ENCODE measurements around the gene VEGFA. TPM values are rescaled to one million over a fixed set of nuclear protein-coding genes. Genes with fewer than 3 reads are reported as not detected.

The VEGFA gene
- total RNA-seq, 1 experiment from 2014 or later = 407 TPM

- TSS peak; percentile 82 for BruUV-seq (replicated peaks)
- no peaks in the 10 kb centered on the region for H3K27me3 Mint-ChIP-seq (ENCODE audit: unreplicated experiment)
- no peak for TF ChIP-seq CTCF (IDR thresholded peaks at IDR 0.05; ENCODE audit: unreplicated experiment)
- H3K4me3 Mint-ChIP-seq (ENCODE audit: low read depth, unreplicated experiment) = peak overlapping the region; percentile 87
- H3K36me3 Mint-ChIP-seq (ENCODE audit: insufficient read depth, unreplicated experiment) = peaks cover 65% of the 10 kb centered on the region
- intact Hi-C loops (cut with micrococcal nuclease; ENCODE audit: unreplicated experiment) = loop anchor here (5.0 kb wide), 1 partner anchor 37 kb away; no protein-coding TSS in a partner anchor
- H3K27ac Mint-ChIP-seq (ENCODE audit: unreplicated experiment) = peak overlapping the region; percentile 95
- DNase-seq = peak; percentile 81
- peaks cover 54% of the 10 kb centered on the region for H3K4me1 Mint-ChIP-seq (ENCODE audit: low read depth, unreplicated experiment)
- CTCF ChIA-PET = interaction anchor here (0.6 to 4.1 kb wide), 30 partner anchors 11 to 326 kb away, joined by 3 to 40 read pairs (median 6); partner anchors contain the start of genes MRPS18A, POLH and XPO5
- no peaks in the 10 kb centered on the region for H3K9me3 Mint-ChIP-seq (ENCODE audit: low read depth, unreplicated experiment)
Measured at GRCh38 chr6:43770372-43771209, 580 bp downstream of the VEGFA start.

- H3K9me3 Mint-ChIP-seq (ENCODE audit: low read depth, unreplicated experiment) = no peaks in the 10 kb centered on the region
- peak overlapping the region; percentile 87 for H3K4me3 Mint-ChIP-seq (ENCODE audit: low read depth, unreplicated experiment)
- TF ChIP-seq CTCF (IDR thresholded peaks at IDR 0.05; ENCODE audit: unreplicated experiment) = no peak
- BruUV-seq (replicated peaks) = no TSS peak
- H3K27ac Mint-ChIP-seq (ENCODE audit: unreplicated experiment) = peak overlapping the region; percentile 95
- H3K36me3 Mint-ChIP-seq (ENCODE audit: insufficient read depth, unreplicated experiment) = peaks cover 73% of the 10 kb centered on the region
- peak; percentile 64 for DNase-seq
- H3K4me1 Mint-ChIP-seq (ENCODE audit: low read depth, unreplicated experiment) = peaks cover 54% of the 10 kb centered on the region
- no peaks in the 10 kb centered on the region for H3K27me3 Mint-ChIP-seq (ENCODE audit: unreplicated experiment)
- CTCF ChIA-PET = interaction anchor here (0.7 to 4.1 kb wide), 6 partner anchors 84 to 325 kb away, joined by 3 to 22 read pairs (median 6); partner anchors contain the start of genes MRPS18A, POLH and XPO5
- intact Hi-C loops (cut with micrococcal nuclease; ENCODE audit: unreplicated experiment) = loop anchor here (5.0 kb wide), 1 partner anchor 36 kb away; no protein-coding TSS in a partner anchor
Measured at GRCh38 chr6:43771210-43771857, 1.3 kb downstream of the VEGFA start.

GRCh38 chr6:43771858-43772680 is 2.1 kb downstream of the VEGFA start:
- Mint-ChIP-seq H3K27me3 (ENCODE audit: unreplicated experiment) (no peaks in the 10 kb centered on the region), H3K9me3 (ENCODE audit: low read depth, unreplicated experiment) (no peaks in the 10 kb centered on the region), H3K4me1 (ENCODE audit: low read depth, unreplicated experiment) (peaks cover 54% of the 10 kb centered on the region), H3K4me3 (ENCODE audit: low read depth, unreplicated experiment) (peak overlapping the region; percentile 87), H3K36me3 (ENCODE audit: insufficient read depth, unreplicated experiment) (peaks cover 80% of the 10 kb centered on the region), H3K27ac (ENCODE audit: unreplicated experiment) (peak overlapping the region; percentile 85)
- intact Hi-C loops (cut with micrococcal nuclease; ENCODE audit: unreplicated experiment) = loop anchor here (5.0 kb wide), 1 partner anchor 35 kb away; no protein-coding TSS in a partner anchor
- peak; percentile 81 for DNase-seq
- CTCF ChIA-PET = interaction anchor here (1.0 to 3.8 kb wide), 7 partner anchors 10 to 307 kb away, joined by 3 to 41 read pairs (median 7); no protein-coding TSS in a partner anchor
- TSS peak; percentile 34 for BruUV-seq (replicated peaks)
- no peak for TF ChIP-seq CTCF (IDR thresholded peaks at IDR 0.05; ENCODE audit: unreplicated experiment)

- Mint-ChIP-seq H3K27ac (ENCODE audit: unreplicated experiment) (peak overlapping the region; percentile 85), H3K9me3 (ENCODE audit: low read depth, unreplicated experiment) (no peaks in the 10 kb centered on the region), H3K36me3 (ENCODE audit: insufficient read depth, unreplicated experiment) (peaks cover 86% of the 10 kb centered on the region), H3K27me3 (ENCODE audit: unreplicated experiment) (no peaks in the 10 kb centered on the region), H3K4me3 (ENCODE audit: low read depth, unreplicated experiment) (peak overlapping the region; percentile 87), H3K4me1 (ENCODE audit: low read depth, unreplicated experiment) (peaks cover 54% of the 10 kb centered on the region)
- CTCF ChIA-PET = interaction anchor here (0.5 to 3.8 kb wide), 16 partner anchors 11 to 306 kb away, joined by 3 to 41 read pairs (median 6); no protein-coding TSS in a partner anchor
- peak; percentile 41 for DNase-seq
- no peak for TF ChIP-seq CTCF (IDR thresholded peaks at IDR 0.05; ENCODE audit: unreplicated experiment)
- BruUV-seq (replicated peaks) = no TSS peak
- intact Hi-C loops (cut with micrococcal nuclease; ENCODE audit: unreplicated experiment) = loop anchor here (1.0 to 5.0 kb wide), 3 partner anchors 35 to 303 kb away; no protein-coding TSS in a partner anchor
Measured at GRCh38 chr6:43772681-43773049, 2.7 kb downstream of the VEGFA start.
